GM18873 (cell line): ENCODE results near the gene KCTD1.

Experiments used
- ATAC-seq: cut with Tn5 transposase; IDR thresholded peaks from one replicate; pipeline ENCODE4 v1.9.1; 2021; ENCODE audit warnings: mild to moderate bottlenecking, moderate library complexity, moderate number of reproducible peaks; ENCODE audit not compliant: unreplicated experiment, low FRiP score

The KCTD1 gene

GRCh38 chr18:26526128-26526965 is 22.0 kb downstream of the KCTD1 start:
- ATAC-seq = no peak

GRCh38 chr18:26524504-26525351 is 23.6 kb downstream of the KCTD1 start:
- ATAC-seq = no peak

GRCh38 chr18:26524002-26524401 is 24.4 kb downstream of the KCTD1 start:
- ATAC-seq = no peak

GRCh38 chr18:26521617-26522016 is 26.7 kb downstream of the KCTD1 start:
- ATAC-seq = no peak

- ATAC-seq = no peak
These were observed 27.4 kb downstream of the KCTD1 start for GRCh38 chr18:26520974-26521373.

GRCh38 chr18:26519114-26519513 is 29.2 kb downstream of the KCTD1 start:
- ATAC-seq = no peak

- no peak for ATAC-seq
These were observed 31.4 kb downstream of the KCTD1 start for GRCh38 chr18:26516964-26517363.

GRCh38 chr18:26515643-26516487 is 32.5 kb downstream of the KCTD1 start:
- no peak for ATAC-seq

- ATAC-seq = no peak
These were observed 36.8 kb downstream of the KCTD1 start for GRCh38 chr18:26511339-26512071.

GRCh38 chr18:26510337-26510736 is 38.0 kb downstream of the KCTD1 start:
- ATAC-seq = no peak

GRCh38 chr18:26506012-26506411 is 42.3 kb downstream of the KCTD1 start:
- no peak for ATAC-seq

- ATAC-seq = no peak
These were observed 43.5 kb downstream of the KCTD1 start for GRCh38 chr18:26504831-26505230.

GRCh38 chr18:26503382-26503781 is 45.0 kb downstream of the KCTD1 start:
- no peak for ATAC-seq

GRCh38 chr18:26502823-26503222 is 45.5 kb downstream of the KCTD1 start:
- ATAC-seq = no peak

- ATAC-seq = no peak
These were observed 50.5 kb downstream of the KCTD1 start for GRCh38 chr18:26497866-26498265.

GRCh38 chr18:26496528-26496927 is 51.8 kb downstream of the KCTD1 start:
- no peak for ATAC-seq

- ATAC-seq = no peak
These were observed 53.1 kb downstream of the KCTD1 start for GRCh38 chr18:26495287-26495686.

- no peak for ATAC-seq
These were observed 55.3 kb downstream of the KCTD1 start for GRCh38 chr18:26493021-26493420.

GRCh38 chr18:26491194-26491816 is 57.0 kb downstream of the KCTD1 start:
- ATAC-seq = no peak

GRCh38 chr18:26489881-26490280 is 58.5 kb downstream of the KCTD1 start:
- ATAC-seq = no peak
